ENCODE measurements around the gene DCLK1. TPM values are rescaled to one million over a fixed set of nuclear protein-coding genes. Genes with fewer than 3 reads are reported as not detected.

The DCLK1 gene
- total RNA-seq, 3 donors from 2014 or later (not counting 1 experiment from before 2014, with no cell fraction given): not detected

GRCh38 chr13:35767256-35767976, 363.8 kb downstream of the DCLK1 start:
- no peak for DNase-seq
- intact Hi-C loops (cut with micrococcal nuclease): no loop called here

GRCh38 chr13:35766663-35767062, 364.5 kb downstream of the DCLK1 start:
- ATAC-seq (no peak), DNase-seq (no peak)
- Mint-ChIP-seq H3K27ac (no peak overlapping the region), H3K4me1 (no peaks in the 10 kb centered on the region), H3K36me3 (no peaks in the 10 kb centered on the region), H3K9me3 (no peaks in the 10 kb centered on the region), H3K27me3 (ENCODE audit: low read depth in 2 of 2) (no peaks in the 10 kb centered on the region), H3K4me3 (no peak overlapping the region)
- no peak overlapping the region for H3K27ac ChIP-seq (ENCODE audit: low read length)
- no peak for TF ChIP-seq CTCF (IDR thresholded peaks at IDR 0.05)
- H3K36me3 ChIP-seq (ENCODE audit: control insufficient read depth, insufficient read depth, low read length): no peaks in the 10 kb centered on the region
- intact Hi-C loops (cut with micrococcal nuclease): no loop called here
- no peaks in the 10 kb centered on the region for H3K9me3 ChIP-seq (ENCODE audit: control insufficient read depth, insufficient read depth, low read length)
- H3K4me1 ChIP-seq (ENCODE audit: control insufficient read depth, insufficient read depth, low read length): no peaks in the 10 kb centered on the region
- no peak overlapping the region for H3K4me3 ChIP-seq (ENCODE audit: low read length)
- WGBS (ENCODE audit: insufficient coverage): 86% methylated on average over 2 of the region's 2 CpGs
- no peaks in the 10 kb centered on the region for H3K27me3 ChIP-seq (ENCODE audit: control insufficient read depth, insufficient read depth, low read length)

More at GRCh38 chr13:35767256-35767976, 363.8 kb downstream of the DCLK1 start:
- Mint-ChIP-seq H3K27me3 (ENCODE audit: low read depth in 2 of 2) (no peaks in the 10 kb centered on the region), H3K27ac (no peak overlapping the region), H3K4me3 (no peak overlapping the region), H3K9me3 (no peaks in the 10 kb centered on the region), H3K4me1 (no peaks in the 10 kb centered on the region), H3K36me3 (no peaks in the 10 kb centered on the region)
- Histone ChIP-seq H3K4me1 (ENCODE audit: control insufficient read depth, insufficient read depth, low read length) (no peaks in the 10 kb centered on the region), H3K27me3 (ENCODE audit: control insufficient read depth, insufficient read depth, low read length) (no peaks in the 10 kb centered on the region), H3K4me3 (ENCODE audit: low read length) (no peak overlapping the region), H3K36me3 (ENCODE audit: control insufficient read depth, insufficient read depth, low read length) (no peaks in the 10 kb centered on the region), H3K9me3 (ENCODE audit: control insufficient read depth, insufficient read depth, low read length) (no peaks in the 10 kb centered on the region), H3K27ac (ENCODE audit: low read length) (no peak overlapping the region)
- ATAC-seq: no peak
- 83% methylated on average over 6 of the region's 6 CpGs for WGBS (ENCODE audit: insufficient coverage)
- no peak for TF ChIP-seq CTCF (IDR thresholded peaks at IDR 0.05)

GRCh38 chr13:35765941-35766340, 365.2 kb downstream of the DCLK1 start:
- Mint-ChIP-seq H3K36me3 (no peaks in the 10 kb centered on the region), H3K4me1 (no peaks in the 10 kb centered on the region), H3K27me3 (ENCODE audit: low read depth in 2 of 2) (no peaks in the 10 kb centered on the region), H3K4me3 (no peak overlapping the region), H3K27ac (no peak overlapping the region), H3K9me3 (no peaks in the 10 kb centered on the region)
- 95% methylated on average over 11 of the region's 11 CpGs for WGBS (ENCODE audit: insufficient coverage)
- Histone ChIP-seq H3K4me1 (ENCODE audit: control insufficient read depth, insufficient read depth, low read length) (no peaks in the 10 kb centered on the region), H3K4me3 (ENCODE audit: low read length) (no peak overlapping the region), H3K9me3 (ENCODE audit: control insufficient read depth, insufficient read depth, low read length) (no peaks in the 10 kb centered on the region), H3K36me3 (ENCODE audit: control insufficient read depth, insufficient read depth, low read length) (no peaks in the 10 kb centered on the region), H3K27me3 (ENCODE audit: control insufficient read depth, insufficient read depth, low read length) (no peaks in the 10 kb centered on the region), H3K27ac (ENCODE audit: low read length) (no peak overlapping the region)
- intact Hi-C loops (cut with micrococcal nuclease): no loop called here
- ATAC-seq: no peak
- TF ChIP-seq CTCF (IDR thresholded peaks at IDR 0.05): no peak
- DNase-seq: no peak

GRCh38 chr13:35765366-35765765, 365.8 kb downstream of the DCLK1 start:
- Histone ChIP-seq H3K4me3 (ENCODE audit: low read length) (no peak overlapping the region), H3K36me3 (ENCODE audit: control insufficient read depth, insufficient read depth, low read length) (no peaks in the 10 kb centered on the region), H3K27ac (ENCODE audit: low read length) (no peak overlapping the region), H3K4me1 (ENCODE audit: control insufficient read depth, insufficient read depth, low read length) (no peaks in the 10 kb centered on the region), H3K9me3 (ENCODE audit: control insufficient read depth, insufficient read depth, low read length) (no peaks in the 10 kb centered on the region), H3K27me3 (ENCODE audit: control insufficient read depth, insufficient read depth, low read length) (no peaks in the 10 kb centered on the region)
- no peak overlapping the region for H3K4me3 Mint-ChIP-seq
- DNase-seq: no peak
- H3K27ac Mint-ChIP-seq: no peak overlapping the region
- intact Hi-C loops (cut with micrococcal nuclease): no loop called here
- no peaks in the 10 kb centered on the region for H3K36me3 Mint-ChIP-seq
- 70% methylated on average over 4 of the region's 5 CpGs for WGBS (ENCODE audit: insufficient coverage)
- H3K27me3 Mint-ChIP-seq (ENCODE audit: low read depth in 2 of 2): no peaks in the 10 kb centered on the region
- no peak for TF ChIP-seq CTCF (IDR thresholded peaks at IDR 0.05)
- ATAC-seq: no peak
- H3K9me3 Mint-ChIP-seq: no peaks in the 10 kb centered on the region
- no peaks in the 10 kb centered on the region for H3K4me1 Mint-ChIP-seq

Measured in natural killer cell (primary cell).